RWPE1 (cell line): ENCODE data around the gene CLDN3.
A peak's percentile ranks its signal among the peaks of the same experiment; 100 is the strongest.
"Not testable (repeated sequence)": the region's sequence is repeated elsewhere in the genome, so short reads cannot be mapped to it uniquely, and the experiment has no call there.

Experiments used
- CTCF ChIA-PET: fragments of 350-600 bp; sonication (Branson Sonifier 250); formaldehyde crosslinking; extraction: SDS; loops from one replicate; lab custom pipeline; 2021; lab: Yijun Ruan, JAX
- POLR2A ChIA-PET: fragments of 400-600 bp; formaldehyde crosslinking; extraction: SDS; loops from one replicate; lab custom pipeline; 2020; ENCODE audit warnings: antibody characterized with exemption; ENCODE audit not compliant: low non-redundant PET; lab: Yijun Ruan, JAX
- DNase-seq: peaks from one replicate; pipeline ENCODE4 v3.0.0; 2012; ENCODE audit warnings: low spot score
- H3K27ac ChIP-seq: fragments of 450-650 bp; 2 replicates; pipeline ENCODE4 v1.5.1; 2017
- TF ChIP-seq, protein P1 (sequence below): fragments of 450-650 bp; conservative IDR thresholded peaks from 2 replicates; pipeline ENCODE4 v1.5.1; 2017; ENCODE audit warnings: low read depth, mild to moderate bottlenecking

Gene CLDN3

DNA sequence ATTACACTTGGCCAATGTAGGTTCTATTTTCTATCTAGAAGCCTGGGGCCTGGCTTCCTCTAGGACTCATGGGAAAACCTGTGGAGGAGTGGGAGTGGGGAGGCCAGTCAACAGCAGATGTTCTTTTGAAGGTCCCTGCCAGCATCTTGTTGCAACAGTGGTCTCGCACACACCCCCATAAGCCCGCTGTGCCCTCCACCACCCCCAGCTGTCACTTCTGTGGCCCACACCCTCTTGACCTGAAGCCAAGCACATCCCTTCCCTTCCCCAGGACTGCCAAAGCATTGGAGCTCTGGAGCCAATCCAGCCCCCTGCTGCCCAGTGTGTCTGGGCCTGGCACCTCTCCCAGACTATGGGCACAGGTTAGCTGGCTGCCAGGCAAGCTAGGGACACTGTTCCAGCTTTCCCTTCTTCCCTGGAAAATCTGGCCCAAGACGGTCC lies 48.7 kb downstream of the CLDN3 start:
- ChIA-PET POLR2A (interaction anchor here (0.6 kb wide), 1 partner anchor 184 kb away, joined by 3 read pairs; no protein-coding TSS in a partner anchor), CTCF (interaction anchor here (0.8 to 1.2 kb wide), 2 partner anchors 13 to 53 kb away, joined by 4 to 7 read pairs; partner anchors contain the start of gene VPS37D)
- TF ChIP-seq, protein P1, sequence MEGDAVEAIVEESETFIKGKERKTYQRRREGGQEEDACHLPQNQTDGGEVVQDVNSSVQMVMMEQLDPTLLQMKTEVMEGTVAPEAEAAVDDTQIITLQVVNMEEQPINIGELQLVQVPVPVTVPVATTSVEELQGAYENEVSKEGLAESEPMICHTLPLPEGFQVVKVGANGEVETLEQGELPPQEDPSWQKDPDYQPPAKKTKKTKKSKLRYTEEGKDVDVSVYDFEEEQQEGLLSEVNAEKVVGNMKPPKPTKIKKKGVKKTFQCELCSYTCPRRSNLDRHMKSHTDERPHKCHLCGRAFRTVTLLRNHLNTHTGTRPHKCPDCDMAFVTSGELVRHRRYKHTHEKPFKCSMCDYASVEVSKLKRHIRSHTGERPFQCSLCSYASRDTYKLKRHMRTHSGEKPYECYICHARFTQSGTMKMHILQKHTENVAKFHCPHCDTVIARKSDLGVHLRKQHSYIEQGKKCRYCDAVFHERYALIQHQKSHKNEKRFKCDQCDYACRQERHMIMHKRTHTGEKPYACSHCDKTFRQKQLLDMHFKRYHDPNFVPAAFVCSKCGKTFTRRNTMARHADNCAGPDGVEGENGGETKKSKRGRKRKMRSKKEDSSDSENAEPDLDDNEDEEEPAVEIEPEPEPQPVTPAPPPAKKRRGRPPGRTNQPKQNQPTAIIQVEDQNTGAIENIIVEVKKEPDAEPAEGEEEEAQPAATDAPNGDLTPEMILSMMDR: no peak
- no peak for DNase-seq
- peak overlapping the region; percentile 89 for H3K27ac ChIP-seq

DNA sequence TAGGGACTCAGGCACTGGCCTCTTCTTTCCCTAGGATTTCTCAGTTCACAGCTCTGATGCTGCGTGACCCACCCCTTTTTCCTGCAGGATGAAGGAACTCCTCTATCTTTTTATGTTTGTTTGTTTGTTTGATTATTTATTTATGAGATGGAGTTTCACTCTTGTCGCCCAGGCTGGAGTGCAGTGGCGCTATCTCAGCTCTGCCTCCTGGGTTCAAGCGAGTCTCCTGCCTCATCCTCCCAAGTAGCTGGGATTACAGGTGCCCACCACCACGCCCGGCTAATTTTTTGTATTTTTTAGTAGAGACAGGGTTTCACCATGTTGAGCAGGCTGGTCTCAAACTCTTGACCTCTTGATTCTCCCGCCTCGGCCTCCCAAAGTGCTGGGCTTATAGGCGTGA lies 49.6 kb downstream of the CLDN3 start:
- H3K27ac ChIP-seq: peak overlapping the region; percentile 89
- CTCF ChIA-PET: interaction anchor here (0.7 to 1.7 kb wide), 4 partner anchors 8 to 220 kb away, joined by 3 to 9 read pairs (median 4); no protein-coding TSS in a partner anchor
- DNase-seq, POLR2A ChIA-PET: not testable (repeated sequence)

DNA sequence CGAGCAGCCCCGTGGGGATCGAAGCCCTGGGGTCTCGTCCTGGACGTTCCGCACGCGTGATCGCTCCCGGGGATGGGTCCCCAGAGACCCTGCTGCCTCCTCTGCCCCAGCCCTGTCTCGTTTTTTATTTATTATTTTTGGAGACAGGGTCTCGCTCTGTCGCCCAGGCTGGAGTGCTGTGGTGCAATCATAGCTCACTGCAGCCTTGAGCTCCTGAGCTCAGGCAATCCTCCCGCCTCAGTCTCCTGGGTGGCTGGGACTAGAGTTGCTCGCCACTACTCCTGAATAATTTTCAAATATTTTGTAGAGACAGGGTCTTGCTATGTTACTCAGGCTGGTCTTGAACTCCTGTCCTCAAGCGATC lies 50.3 kb downstream of the CLDN3 start:
- ChIA-PET CTCF (interaction anchor here (0.6 to 1.7 kb wide), 5 partner anchors 9 to 219 kb away, joined by 3 to 9 read pairs (median 3); no protein-coding TSS in a partner anchor), POLR2A (no interaction called here)
- peak overlapping the region; percentile 89 for H3K27ac ChIP-seq
- TF ChIP-seq, protein P1: no peak
- no peak for DNase-seq
